DND-41 (cell line): Measurements from ENCODE around the gene SLC4A2.

Experiments
- CTCF ChIP-seq: IDR thresholded peaks from 2 replicates; pipeline ENCODE4 v1.5.1; 2012; ENCODE audit warnings: borderline replicate concordance, low read length, moderate library complexity, mild to moderate bottlenecking; ENCODE audit not compliant: poor library complexity, severe bottlenecking; ENCODE audit errors: extremely low read depth
- EZH2 ChIP-seq: IDR thresholded peaks from 3 replicates; pipeline ENCODE4 v1.6.1; 2012; ENCODE audit warnings: borderline replicate concordance, low read depth, mild to moderate bottlenecking, moderate library complexity, low read length, inconsistent platforms; ENCODE audit not compliant: severe bottlenecking

GRCh38 chr7:151113344-151114150 lies 54.2 kb downstream of the SLC4A2 start:
- TF ChIP-seq CTCF = no peak
- TF ChIP-seq EZH2 = no peak
